HG03575 (cell line): Measurements from ENCODE around the gene IFT81.
"Not testable (repeated sequence)": the region's sequence is repeated elsewhere in the genome, so short reads cannot be mapped to it uniquely, and the experiment has no call there.

Source experiments
- ATAC-seq: cut with Tn5 transposase; IDR thresholded peaks from one replicate; pipeline ENCODE4 v1.9.1; 2021; ENCODE audit not compliant: unreplicated experiment, insufficient number of reproducible peaks, low FRiP score; ENCODE audit errors: extremely low read depth

Gene IFT81

GRCh38 chr12:110107369-110108281 lies 16.5 kb upstream of the IFT81 start:
- no peak for ATAC-seq

- ATAC-seq: no peak
Observed at GRCh38 chr12:110108309-110109036, 15.7 kb upstream of the IFT81 start.

GRCh38 chr12:110109037-110109836 lies 14.9 kb upstream of the IFT81 start:
- ATAC-seq: no peak

- ATAC-seq: no peak
Observed at GRCh38 chr12:110109837-110110535, 14.2 kb upstream of the IFT81 start.

GRCh38 chr12:110111476-110112334 lies 12.5 kb upstream of the IFT81 start:
- ATAC-seq: no peak

- ATAC-seq: no peak
Observed at GRCh38 chr12:110112335-110112660, 11.9 kb upstream of the IFT81 start.

- no peak for ATAC-seq
Observed at GRCh38 chr12:110114528-110114937, 9.6 kb upstream of the IFT81 start.

GRCh38 chr12:110115675-110116074 lies 8.5 kb upstream of the IFT81 start:
- ATAC-seq: no peak

GRCh38 chr12:110116623-110117022 lies 7.5 kb upstream of the IFT81 start:
- no peak for ATAC-seq

- not testable (repeated sequence) for ATAC-seq
Observed at GRCh38 chr12:110117210-110117609, 6.9 kb upstream of the IFT81 start.

GRCh38 chr12:110117956-110118685 lies 6.0 kb upstream of the IFT81 start:
- no peak for ATAC-seq

GRCh38 chr12:110122929-110123328 lies 1.2 kb upstream of the IFT81 start:
- no peak for ATAC-seq

GRCh38 chr12:110123919-110124268 lies 263 bp upstream of the IFT81 start:
- no peak for ATAC-seq

- ATAC-seq: no peak
Observed at GRCh38 chr12:110126557-110126956, 2.4 kb downstream of the IFT81 start.

GRCh38 chr12:110134691-110135411 lies 10.7 kb downstream of the IFT81 start:
- no peak for ATAC-seq

- ATAC-seq: no peak
Observed at GRCh38 chr12:110135806-110136205, 11.6 kb downstream of the IFT81 start.

GRCh38 chr12:110137786-110138185 lies 13.6 kb downstream of the IFT81 start:
- no peak for ATAC-seq
